Aorta (tissue), 5 donors: ENCODE data around the gene MPHOSPH8. TPM values are rescaled to one million over a fixed set of nuclear protein-coding genes. Genes with fewer than 3 reads are reported as not detected.
A peak's percentile ranks its signal among the peaks of the same experiment; 100 is the strongest.
"Not testable (repeated sequence)": the region's sequence is repeated elsewhere in the genome, so short reads cannot be mapped to it uniquely, and the experiment has no call there.

Experiments used
- ATAC-seq: fragments of 200-7000 bp; cut with Tn5 transposase; one replicate; pipeline ENCODE4 v1.9.1; 2022; ENCODE audit warnings: moderate library complexity; ENCODE audit not compliant: low FRiP score
- DNase-seq, 2 donors: peaks; one replicate each; pipeline ENCODE4 v3.0.0-alpha.2; 2020
- H3K27ac ChIP-seq, 2 donors: one replicate each; pipeline ENCODE4 v1.5.1; 2013; ENCODE audit warnings: low read length in 2 of 2, mild to moderate bottlenecking in 2 of 2, moderate library complexity in 2 of 2, control low read depth in 1 of 2, inconsistent platforms in 1 of 2, low read depth in 1 of 2
- H3K27me3 ChIP-seq, 2 donors: one replicate each; pipeline ENCODE4 v1.6.1; 2013; ENCODE audit warnings: control low read depth in 1 of 2, low read length in 1 of 2, mild to moderate bottlenecking in 1 of 2, moderate library complexity in 1 of 2; ENCODE audit not compliant: insufficient read depth in 2 of 2, control insufficient read depth in 1 of 2
- H3K36me3 ChIP-seq, 2 donors: one replicate each; pipeline ENCODE4 v1.6.1; 2013; ENCODE audit warnings: control low read depth in 1 of 2, low read length in 1 of 2, mild to moderate bottlenecking in 1 of 2; ENCODE audit not compliant: insufficient read depth in 2 of 2, control insufficient read depth in 1 of 2
- H3K4me1 ChIP-seq, 2 donors: one replicate each; pipeline ENCODE4 v1.6.1; 2013; ENCODE audit warnings: low read length in 2 of 2, control low read depth in 1 of 2, mild to moderate bottlenecking in 1 of 2, moderate library complexity in 1 of 2; ENCODE audit not compliant: insufficient read depth in 2 of 2, control insufficient read depth in 1 of 2
- H3K4me3 ChIP-seq, 2 donors: one replicate each; pipeline ENCODE4 v1.5.1; 2013; ENCODE audit warnings: low read length in 2 of 2, control low read depth in 1 of 2, mild to moderate bottlenecking in 1 of 2
- H3K9me3 ChIP-seq: one replicate; pipeline ENCODE4 v1.6.1; 2013; ENCODE audit warnings: mild to moderate bottlenecking, low read length; ENCODE audit not compliant: control insufficient read depth
- WGBS, 2 donors: extraction: QIAGEN DNeasy Blood & Tissue Kit; methylation state at CpG; one replicate each; pipeline ENCODE4 v1.1.7; 2013; 5-methylcytosine and 5-hydroxymethylcytosine counted together
- intact Hi-C, 2 donors: fragments of 100-400 bp; cut with DNase I; formaldehyde crosslinking; loops; one replicate each; pipeline versions ENCODE4 v1.14.2 to v1.15.0; 2022
- polyA plus RNA-seq, 2 donors: library from polyadenylated mRNA; stranded (reverse); fragments of 200-250 nt; gene quantifications; one replicate each; pipeline ENCODE4 v1.2.3, GENCODE V29; 2013
- total RNA-seq, 2 donors: library from RNA; stranded (reverse); fragmentation: NEBNext Ultra II Directional; extraction: Animal tissue kit (Norgen Biotek cat#: 25700); gene quantifications; one replicate each; pipeline ENCODE4 v1.2.1, GENCODE V29; 2021
- donor health status: healthy with polysubstance abuse.
- donor health status: Bipolar disorder and iron deficiency.
- donor health status: DM: no; HTN: no; CAD: no.
- donor health status: DM: no; HTN: no; CAD: no.
- donor health status: DM: yes; HTN: yes; CAD: no.

MPHOSPH8 gene
- total and polyA plus RNA-seq, 4 donors: 33.6 to 52.7 (median 41.1) TPM

- no peak overlapping the region for H3K27ac ChIP-seq
- H3K4me3 ChIP-seq: no peak overlapping the region
- peaks cover 3% of the 10 kb centered on the region for H3K9me3 ChIP-seq
- H3K36me3 ChIP-seq: no peaks in the 10 kb centered on the region
- no peaks in the 10 kb centered on the region for H3K27me3 ChIP-seq
- intact Hi-C loops: no loop called here
- 78 to 79% methylated on average over 4 of the region's 4 CpGs for WGBS, 2 donors
- no peaks in the 10 kb centered on the region for H3K4me1 ChIP-seq
- no peak for DNase-seq
- ATAC-seq: no peak
Observed at GRCh38 chr13:19618977-19619376, 14.5 kb upstream of the MPHOSPH8 start.

- WGBS, 2 donors: 76 to 78% methylated on average over 3 of the region's 3 CpGs
- Histone ChIP-seq H3K36me3 (no peaks in the 10 kb centered on the region), H3K27ac (no peak overlapping the region), H3K9me3 (peaks cover 3% of the 10 kb centered on the region), H3K4me1 (no peaks in the 10 kb centered on the region), H3K27me3 (no peaks in the 10 kb centered on the region), H3K4me3 (no peak overlapping the region)
- intact Hi-C loops: no loop called here
- DNase-seq: no peak
- ATAC-seq: no peak
Observed at GRCh38 chr13:19622193-19622592, 11.3 kb upstream of the MPHOSPH8 start.

GRCh38 chr13:19624265-19624664 lies 9.2 kb upstream of the MPHOSPH8 start:
- H3K4me1 ChIP-seq: no peaks in the 10 kb centered on the region
- intact Hi-C loops: no loop called here
- no peak overlapping the region for H3K27ac ChIP-seq
- no peaks in the 10 kb centered on the region for H3K27me3 ChIP-seq
- DNase-seq: no peak
- no peak overlapping the region for H3K4me3 ChIP-seq
- no peaks in the 10 kb centered on the region for H3K36me3 ChIP-seq
- no peaks in the 10 kb centered on the region for H3K9me3 ChIP-seq
- WGBS, 2 donors: 97 to 98% methylated on average over 2 of the region's 2 CpGs
- ATAC-seq: no peak

GRCh38 chr13:19632915-19633478 lies 462 bp upstream of the MPHOSPH8 start:
- ATAC-seq (no peak), DNase-seq (no peak)
- no peaks in the 10 kb centered on the region for H3K4me1 ChIP-seq
- H3K27ac ChIP-seq: peak overlapping the region in 1 of 2 donors; percentile 92
- H3K4me3 ChIP-seq: peak overlapping the region; percentile 50 to 93
- intact Hi-C loops: loop anchor here in 1 of 2 donors (5.0 kb wide), 1 partner anchor 149 kb away; the partner anchor contains the start of gene PSPC1
- 15% methylated on average over 25 of the region's 25 CpGs for WGBS, 2 donors
- no peaks in the 10 kb centered on the region for H3K27me3 ChIP-seq
- H3K9me3 ChIP-seq: no peaks in the 10 kb centered on the region
- no peaks in the 10 kb centered on the region for H3K36me3 ChIP-seq

- no peak for DNase-seq
- Histone ChIP-seq H3K27me3 (no peaks in the 10 kb centered on the region), H3K9me3 (no peaks in the 10 kb centered on the region), H3K36me3 (no peaks in the 10 kb centered on the region), H3K4me3 (peak overlapping the region; percentile 84 to 91), H3K4me1 (no peaks in the 10 kb centered on the region), H3K27ac (peak overlapping the region in 1 of 2 donors; percentile 42)
- 0% methylated on average over 12 of the region's 12 CpGs for WGBS, 2 donors
- intact Hi-C loops: loop anchor here in 1 of 2 donors (5.0 kb wide), 1 partner anchor 148 kb away; the partner anchor contains the start of gene PSPC1
- ATAC-seq: peak; percentile 82
Observed at GRCh38 chr13:19634256-19634740, 839 bp downstream of the MPHOSPH8 start.

GRCh38 chr13:19635926-19636325 lies 2.5 kb downstream of the MPHOSPH8 start:
- H3K4me1 ChIP-seq, H3K36me3 ChIP-seq, DNase-seq, H3K27me3 ChIP-seq, H3K27ac ChIP-seq, ATAC-seq, H3K9me3 ChIP-seq, H3K4me3 ChIP-seq, intact Hi-C loops: not testable (repeated sequence)
- WGBS, 2 donors: 90 to 94% methylated on average over 7 of the region's 7 CpGs

GRCh38 chr13:19643652-19644051 lies 10.2 kb downstream of the MPHOSPH8 start:
- H3K4me3 ChIP-seq: no peak overlapping the region
- no peaks in the 10 kb centered on the region for H3K9me3 ChIP-seq
- H3K4me1 ChIP-seq: no peaks in the 10 kb centered on the region
- H3K27me3 ChIP-seq: no peaks in the 10 kb centered on the region
- intact Hi-C loops: no loop called here
- no peak overlapping the region for H3K27ac ChIP-seq
- no peak for ATAC-seq
- 74 to 82% methylated on average over 3 of the region's 3 CpGs for WGBS, 2 donors
- DNase-seq: no peak
- H3K36me3 ChIP-seq: no peaks in the 10 kb centered on the region

GRCh38 chr13:19645000-19645399 lies 11.5 kb downstream of the MPHOSPH8 start:
- ATAC-seq (no peak), DNase-seq (no peak)
- no peak overlapping the region for H3K4me3 ChIP-seq
- H3K27me3 ChIP-seq: no peaks in the 10 kb centered on the region
- 98 to 100% methylated on average over 2 of the region's 2 CpGs for WGBS, 2 donors
- no peaks in the 10 kb centered on the region for H3K9me3 ChIP-seq
- no peaks in the 10 kb centered on the region for H3K4me1 ChIP-seq
- intact Hi-C loops: no loop called here
- H3K27ac ChIP-seq: no peak overlapping the region
- H3K36me3 ChIP-seq: peaks cover 3 to 4% of the 10 kb centered on the region in 2 donors

- ATAC-seq: no peak
- intact Hi-C loops: no loop called here
- Histone ChIP-seq H3K27me3 (no peaks in the 10 kb centered on the region), H3K4me3 (no peak overlapping the region), H3K9me3 (no peaks in the 10 kb centered on the region), H3K27ac (no peak overlapping the region), H3K36me3 (peaks cover 3 to 6% of the 10 kb centered on the region in 2 donors), H3K4me1 (no peaks in the 10 kb centered on the region)
- no peak for DNase-seq
- WGBS, 2 donors: 76 to 81% methylated on average over 4 of the region's 4 CpGs
Observed at GRCh38 chr13:19646063-19646462, 12.6 kb downstream of the MPHOSPH8 start.
